Activated CD4-positive, CD25-positive, alpha-beta regulatory T cell (primary cell): Measurements from ENCODE around the gene FOXL1.

Experiments
- DNase-seq, 4 experiments: peaks; one replicate each; lab custom pipeline; 2025; lab: John Stamatoyannopoulos, UW

The FOXL1 gene

DNA sequence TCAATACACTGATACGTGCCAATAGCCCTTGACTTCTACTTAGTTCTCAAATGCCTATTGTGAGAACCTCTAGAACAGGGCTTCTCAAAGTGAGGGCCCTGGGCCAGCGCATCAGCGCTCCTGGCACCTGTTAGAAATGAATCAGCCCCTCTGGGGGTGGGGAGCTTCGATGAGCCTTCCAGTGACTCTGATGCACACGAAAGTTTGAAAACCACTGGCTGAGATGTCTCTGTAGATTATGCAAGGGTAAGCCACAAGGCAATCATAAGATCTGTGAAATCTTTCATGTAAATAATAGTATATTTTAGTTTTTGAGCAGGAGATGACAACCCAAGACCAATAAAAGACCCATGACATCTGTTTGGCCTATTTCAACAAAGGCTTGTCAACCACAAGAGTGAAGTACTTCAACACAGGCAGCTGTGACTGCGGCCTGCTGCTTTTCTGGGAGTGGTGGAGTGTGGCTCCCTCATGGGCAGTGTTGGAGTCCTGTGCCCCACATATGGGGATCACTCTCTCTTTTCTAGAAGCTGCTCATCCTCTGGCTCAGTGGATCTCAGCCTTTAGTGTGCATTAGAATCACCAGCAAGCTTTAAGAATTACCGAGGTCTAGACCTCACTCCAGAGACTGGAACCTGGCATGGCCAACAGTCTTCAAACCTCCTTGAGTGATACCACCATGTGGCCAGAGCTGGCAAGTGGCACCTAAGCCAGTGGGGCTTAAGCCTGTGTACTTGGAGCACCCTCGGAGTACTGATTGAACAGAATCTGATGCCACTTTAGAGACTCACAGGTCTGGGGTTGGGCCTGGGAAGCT is 29.1 kb upstream of the FOXL1 start:
- DNase-seq: no peak

DNA sequence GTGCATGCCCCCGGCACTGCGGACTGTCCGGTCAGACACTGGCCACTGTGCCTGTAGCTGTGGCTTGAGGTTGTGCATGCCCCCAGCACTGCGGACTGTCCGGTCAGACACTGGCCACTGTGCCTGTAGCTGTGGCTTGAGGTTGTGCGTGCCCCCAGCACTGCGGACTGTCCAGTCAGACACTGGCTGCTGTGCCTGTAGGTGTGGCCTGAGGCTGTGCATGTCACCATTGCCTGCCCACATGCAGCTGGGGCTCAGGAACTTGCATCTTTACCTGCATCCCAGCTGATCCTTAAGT is 28.5 kb upstream of the FOXL1 start:
- DNase-seq: no peak

DNA sequence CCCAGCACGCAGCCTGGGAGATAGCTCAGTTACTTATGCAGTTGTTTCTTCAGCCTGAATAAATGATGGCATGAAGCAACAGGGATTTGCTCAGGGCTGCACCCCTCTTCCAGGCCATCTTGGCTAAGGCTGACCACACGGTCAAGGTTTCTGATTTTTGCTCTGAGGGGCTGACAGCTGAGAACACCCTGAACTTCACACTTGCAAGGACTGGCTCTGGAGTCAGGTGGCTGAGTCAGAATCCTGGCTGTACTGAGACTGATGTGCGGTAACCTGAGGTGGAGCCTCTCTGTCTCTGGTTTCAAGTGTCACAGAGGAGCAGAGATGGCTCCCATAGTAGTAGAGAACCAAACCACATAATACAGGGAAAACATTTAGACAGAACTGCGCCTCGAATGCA is 28.1 kb upstream of the FOXL1 start:
- DNase-seq: no peak

GRCh38 chr16:86553356-86553755 is 25.0 kb upstream of the FOXL1 start:
- no peak for DNase-seq

- DNase-seq: no peak
Measured at GRCh38 chr16:86554599-86554916, 23.8 kb upstream of the FOXL1 start.

GRCh38 chr16:86554917-86555703 is 23.2 kb upstream of the FOXL1 start, which contains the start of gene MTHFSD:
Gene MTHFSD, minus strand, starts transcription at chr16:86555235. Its CDS starts 51 bp downstream, at chr16:86555184.
- peak; percentile 92 to 94 (median 94) for DNase-seq

- no peak for DNase-seq
Measured at GRCh38 chr16:86555704-86556075, 22.7 kb upstream of the FOXL1 start.

GRCh38 chr16:86556576-86556975 is 21.8 kb upstream of the FOXL1 start:
- DNase-seq: no peak

DNA sequence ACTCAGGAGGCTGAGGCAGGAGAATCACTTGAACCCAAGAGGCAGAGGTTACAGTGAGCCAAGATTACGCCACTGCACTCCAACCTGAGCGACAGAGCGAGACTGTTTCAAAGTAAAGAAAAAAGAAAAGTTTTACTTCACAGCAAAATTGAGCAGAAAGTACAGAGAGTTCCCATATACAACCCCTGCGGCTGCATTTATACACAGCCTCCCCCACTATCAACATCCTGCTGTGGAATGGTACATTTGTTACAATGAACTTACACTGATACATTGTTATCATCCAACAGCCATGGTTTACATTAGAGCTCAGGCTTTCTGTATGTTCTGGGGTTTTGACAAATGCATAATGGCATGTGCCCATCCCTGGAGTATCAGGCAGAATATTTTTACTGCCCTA is 20.8 kb upstream of the FOXL1 start:
- no peak for DNase-seq

GRCh38 chr16:86558355-86559193 is 19.8 kb upstream of the FOXL1 start:
- no peak for DNase-seq

GRCh38 chr16:86559802-86560305 is 18.5 kb upstream of the FOXL1 start:
- DNase-seq: no peak

DNA sequence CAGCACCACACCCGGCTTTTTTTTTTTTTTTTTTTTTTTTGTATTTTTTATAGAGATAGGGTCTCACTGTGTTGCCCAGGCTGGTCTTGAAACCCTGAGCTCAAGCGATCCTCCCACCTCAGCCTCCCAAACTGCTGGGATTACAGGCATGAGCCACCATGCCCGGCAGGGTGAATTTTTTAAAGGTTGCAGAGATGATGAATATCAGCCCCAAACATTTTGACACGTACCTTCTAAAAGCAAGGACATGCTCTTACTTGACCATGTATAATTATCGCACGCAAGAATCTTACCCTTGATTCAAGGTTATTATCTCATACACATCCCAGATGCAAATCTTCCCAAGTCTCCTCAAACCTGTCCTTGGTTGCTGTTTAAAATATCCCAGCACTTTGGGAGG is 16.0 kb upstream of the FOXL1 start:
- DNase-seq: no peak

GRCh38 chr16:86563469-86564345 is 14.6 kb upstream of the FOXL1 start:
- peak; percentile 64 to 84 (median 68) for DNase-seq

DNA sequence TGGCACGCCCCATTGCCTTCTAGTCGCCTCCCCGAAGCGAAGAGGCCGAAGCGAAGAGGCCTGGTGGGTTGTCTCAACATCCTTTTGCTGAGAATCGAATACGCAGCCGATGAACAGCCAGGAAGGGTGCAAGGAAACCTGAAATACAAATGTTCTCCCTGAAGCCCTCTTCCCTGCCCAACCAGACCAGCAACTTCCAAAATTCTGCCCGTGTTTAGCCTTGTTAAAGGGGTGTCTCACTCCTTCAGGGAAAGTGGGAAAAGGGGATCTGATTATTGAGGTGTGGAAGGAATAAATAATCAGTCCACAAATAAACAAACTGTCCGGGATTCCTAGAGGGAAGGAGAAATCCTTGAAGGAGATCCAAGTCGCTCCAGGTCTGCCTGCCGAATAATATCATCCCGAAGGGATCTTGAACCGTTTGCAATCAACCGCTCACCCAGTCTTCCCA is 13.1 kb upstream of the FOXL1 start:
- no peak for DNase-seq

DNA sequence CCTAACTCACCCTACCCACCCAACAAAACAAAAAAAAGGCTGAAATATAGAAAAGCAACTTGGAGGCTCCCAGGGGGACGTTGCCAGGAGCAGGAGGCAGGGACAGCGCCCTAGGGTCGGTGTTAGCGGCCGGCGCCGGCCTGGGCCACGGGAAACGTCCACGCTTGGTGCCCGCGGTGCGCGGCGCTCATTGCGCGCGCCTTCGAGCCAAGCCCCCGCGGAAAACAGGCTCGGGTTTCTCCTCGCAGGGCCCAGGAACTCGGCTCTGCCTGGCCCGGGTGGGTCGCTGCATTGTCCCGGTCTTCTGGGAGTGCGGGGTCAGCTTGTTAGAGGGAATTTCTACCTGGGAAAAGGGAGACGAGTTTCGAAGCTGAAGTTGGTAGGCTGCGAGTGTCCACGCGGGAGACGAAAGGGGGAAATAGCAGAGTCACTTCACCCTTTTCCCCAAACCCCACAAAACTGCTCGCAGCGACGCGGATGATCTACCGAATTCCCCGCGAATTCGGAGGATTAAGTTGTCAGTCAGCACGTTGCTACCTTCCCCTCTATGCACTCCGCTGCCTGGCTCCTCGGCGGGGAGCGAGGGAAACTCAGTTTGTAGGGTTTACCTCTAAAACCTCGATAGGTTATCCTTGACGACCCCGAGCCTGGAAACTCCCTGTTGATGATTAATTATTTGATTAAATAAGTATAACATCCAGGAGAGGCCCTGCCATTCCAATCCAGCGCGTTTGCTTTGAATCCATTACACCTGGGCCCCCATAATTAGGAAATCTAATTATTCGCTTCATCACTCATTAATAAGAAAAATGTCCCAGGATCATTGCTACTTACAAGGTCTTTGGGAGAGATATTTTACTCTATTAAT is 12.5 kb upstream of the FOXL1 start:
- DNase-seq: no peak

- DNase-seq: peak in 1 of 4 experiments; percentile 12
Measured at GRCh38 chr16:86566601-86566965, 11.8 kb upstream of the FOXL1 start, which contains the start of gene FOXC2. Gene FOXC2, plus strand, starts transcription at chr16:86566829. Its CDS starts 507 bp downstream, at chr16:86567336.

- DNase-seq: no peak
Measured at GRCh38 chr16:86566966-86567700, 11.2 kb upstream of the FOXL1 start.

- no peak for DNase-seq
Measured at GRCh38 chr16:86567701-86568581, 10.4 kb upstream of the FOXL1 start.
